Embryonic facial prominence (tissue), 1 donor: ENCODE measurements around the gene ZNF511.

Experiments
- DNase-seq: peaks from one replicate; pipeline ENCODE4 v3.0.0-alpha.2; 2016; ENCODE audit errors: extremely low spot score

The ZNF511 gene

DNA sequence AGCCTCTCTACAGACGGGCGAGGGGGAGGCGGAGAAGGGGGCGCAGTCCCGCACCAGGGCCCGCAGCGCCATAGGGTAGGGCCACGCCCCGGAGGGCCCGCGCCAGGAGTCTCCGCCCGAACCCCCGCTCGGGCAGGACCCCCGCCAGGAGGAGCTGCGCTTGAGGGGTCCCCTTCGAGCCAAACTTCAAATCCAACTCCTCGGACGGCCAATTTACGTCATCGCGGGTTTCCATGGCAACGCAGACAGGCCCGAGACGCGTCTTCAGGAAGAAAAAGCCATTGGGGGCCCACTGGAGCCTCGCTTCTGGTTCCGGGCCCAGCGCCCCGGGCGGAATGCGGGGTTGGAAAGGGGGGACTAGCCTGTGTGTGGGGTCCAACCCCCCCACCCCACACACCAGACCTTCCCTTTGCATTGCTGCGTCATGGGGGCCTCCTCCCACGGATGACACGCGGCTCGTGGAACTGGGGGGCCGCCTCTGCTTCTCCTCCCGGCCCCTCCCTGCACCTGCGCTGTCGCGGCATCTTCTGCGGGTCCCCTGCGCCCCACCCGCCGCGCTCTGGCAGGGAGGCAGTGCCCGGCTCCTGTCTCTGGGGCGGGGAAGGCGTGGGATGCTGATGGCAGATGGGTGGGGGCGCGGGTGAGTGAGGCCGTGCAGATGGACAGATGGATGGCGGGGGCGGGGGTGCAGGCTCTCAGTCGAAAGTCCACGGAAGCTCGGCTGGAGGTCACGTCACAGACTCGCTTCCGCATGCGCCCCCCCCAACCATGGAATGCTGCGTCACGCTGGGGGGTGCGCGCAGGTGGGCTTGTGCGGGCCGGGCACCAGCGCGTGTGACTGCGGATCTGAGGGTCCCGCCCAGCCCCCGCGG lies 26.8 kb downstream of the ZNF511 start:
- no peak for DNase-seq

DNA sequence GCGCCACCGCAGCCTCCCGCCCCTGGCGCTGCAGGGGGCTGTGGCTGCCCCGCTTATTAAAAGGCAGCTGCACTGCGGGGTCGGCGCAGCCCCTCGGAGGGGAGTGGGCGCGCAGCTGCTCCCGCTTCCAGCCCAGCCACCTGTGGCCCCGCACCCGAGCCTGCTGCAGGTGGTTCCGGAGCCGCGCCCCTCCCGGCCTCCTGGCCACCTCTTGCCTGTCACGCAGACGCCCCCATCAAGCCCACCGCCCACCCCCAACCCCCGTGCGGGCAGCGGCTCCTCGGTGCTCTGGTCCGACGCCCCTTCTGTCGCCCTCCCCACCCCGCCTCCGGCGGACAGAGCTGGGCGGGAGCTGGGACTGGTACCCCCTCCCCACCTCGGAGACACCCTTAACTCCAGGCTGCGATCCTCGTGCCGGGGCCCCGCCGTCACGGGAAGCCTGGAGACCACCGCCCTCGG lies 27.4 kb downstream of the ZNF511 start:
- DNase-seq, result no peak

DNA sequence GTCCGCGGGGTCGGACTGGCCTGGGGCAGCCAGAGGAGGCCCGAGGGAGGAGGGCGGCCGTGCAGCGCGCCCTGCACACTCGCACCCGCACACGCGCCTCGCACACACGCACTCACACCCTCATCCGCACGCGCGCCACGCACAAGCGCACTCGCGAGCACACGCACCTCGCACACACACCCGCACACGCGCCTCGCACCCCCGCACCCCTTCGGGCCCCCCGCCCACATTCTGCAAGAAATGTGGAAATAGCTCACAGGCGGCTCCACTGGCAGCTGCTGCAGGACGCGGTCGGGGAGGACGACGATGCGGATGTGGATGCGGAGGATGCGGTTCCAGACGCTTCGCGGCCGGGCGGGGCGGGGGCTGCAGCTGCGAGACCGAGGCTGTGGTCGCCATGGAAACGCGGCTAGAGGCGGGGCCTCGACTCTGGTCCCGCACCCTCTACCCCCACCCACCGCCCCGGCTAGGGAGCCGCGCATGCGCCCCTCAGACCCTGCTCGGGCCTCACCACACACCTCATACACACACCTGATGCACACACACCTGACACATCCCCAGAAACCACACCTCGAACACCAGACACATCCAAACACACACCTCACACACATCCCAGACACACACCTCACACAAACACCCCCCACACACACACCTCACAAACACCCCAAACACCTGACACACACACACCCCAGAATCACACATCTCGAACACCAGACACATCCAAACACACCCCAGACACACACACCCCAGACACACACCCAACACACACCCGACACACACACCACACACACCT lies 28.1 kb downstream of the ZNF511 start, which contains the start of gene CALY:
CALY (minus strand) TSS at position 320 of the 793 bp plus-strand sequence. CDS start 7,907 bp downstream, outside the sequence.
- no peak for DNase-seq

DNA sequence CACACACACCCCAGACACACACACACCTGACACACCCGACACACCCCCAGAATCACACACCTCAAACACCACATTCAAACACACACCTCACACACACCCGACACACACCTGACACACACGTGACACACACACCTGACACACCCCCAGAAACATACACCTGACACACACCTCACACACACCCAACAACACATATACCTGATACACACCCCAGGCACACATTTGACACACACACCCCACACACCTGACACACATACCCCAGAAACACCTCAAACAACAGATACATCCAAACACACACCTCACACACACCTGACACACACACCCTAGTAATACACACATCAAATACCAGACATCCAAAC lies 28.6 kb downstream of the ZNF511 start:
- DNase-seq, result no peak

DNA sequence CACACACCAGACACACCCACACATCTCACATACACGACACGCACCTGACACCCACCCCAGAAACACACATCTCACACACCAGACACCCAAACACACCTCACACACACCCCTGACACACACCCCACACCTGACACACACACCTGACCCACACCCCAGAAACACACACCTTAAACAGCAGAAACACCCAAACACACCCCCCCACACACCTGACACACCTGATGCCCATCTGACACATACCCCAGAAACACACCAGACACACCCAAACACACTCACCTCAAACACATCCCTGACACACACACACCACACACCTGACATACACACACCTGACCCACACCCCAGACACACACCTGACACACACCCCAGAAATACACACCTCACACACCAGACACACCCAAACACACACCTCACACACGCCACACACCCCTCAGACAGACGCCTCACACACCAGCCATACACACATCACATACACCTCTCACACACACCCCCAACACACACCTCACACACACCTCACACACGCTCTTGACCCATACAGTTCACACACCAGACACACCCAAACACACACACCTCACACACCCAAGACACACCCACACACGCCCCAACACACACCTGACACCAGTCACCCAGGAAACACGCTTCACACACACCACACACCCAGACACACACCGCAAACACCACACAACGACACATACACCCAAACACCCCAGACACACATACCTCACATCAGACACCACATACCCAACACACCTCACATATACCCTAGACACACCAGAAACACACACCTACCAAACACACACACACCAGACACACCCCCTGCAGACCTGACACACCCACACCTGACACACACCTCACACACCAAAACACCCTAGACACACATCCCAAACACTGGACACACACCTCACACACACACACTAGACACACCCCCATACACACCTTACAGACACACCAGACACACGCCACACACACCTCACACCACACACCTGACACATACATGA lies 29.7 kb downstream of the ZNF511 start:
- no peak for DNase-seq

DNA sequence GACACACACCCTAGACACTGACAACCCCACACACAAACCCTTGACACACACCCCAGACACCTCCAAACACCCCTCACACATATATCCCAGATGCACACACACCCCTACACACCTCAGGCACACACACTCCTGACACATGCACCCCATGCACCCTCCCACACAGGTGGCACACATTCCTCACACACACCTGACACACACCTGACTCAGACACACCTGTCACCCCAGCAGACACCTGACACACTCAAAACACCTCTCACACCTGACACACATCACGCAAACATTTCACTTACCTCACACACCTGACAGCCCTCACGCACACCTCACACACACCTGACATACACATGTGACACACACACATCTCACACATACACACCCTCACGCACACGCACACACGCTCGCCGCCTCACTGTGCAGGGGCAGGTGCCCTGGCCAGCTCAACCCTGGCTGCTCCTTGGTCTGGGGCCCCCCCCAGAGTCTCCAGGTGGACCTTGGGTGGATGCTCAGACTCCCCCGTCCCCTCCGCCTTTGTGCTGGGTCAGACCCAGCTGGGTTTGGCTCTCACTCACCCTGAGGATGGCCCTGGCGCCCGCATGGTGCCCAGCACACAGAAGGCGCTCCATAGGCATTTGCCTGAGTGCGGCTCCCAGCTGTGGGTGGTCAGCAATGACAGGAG lies 31.1 kb downstream of the ZNF511 start:
- no peak for DNase-seq

DNA sequence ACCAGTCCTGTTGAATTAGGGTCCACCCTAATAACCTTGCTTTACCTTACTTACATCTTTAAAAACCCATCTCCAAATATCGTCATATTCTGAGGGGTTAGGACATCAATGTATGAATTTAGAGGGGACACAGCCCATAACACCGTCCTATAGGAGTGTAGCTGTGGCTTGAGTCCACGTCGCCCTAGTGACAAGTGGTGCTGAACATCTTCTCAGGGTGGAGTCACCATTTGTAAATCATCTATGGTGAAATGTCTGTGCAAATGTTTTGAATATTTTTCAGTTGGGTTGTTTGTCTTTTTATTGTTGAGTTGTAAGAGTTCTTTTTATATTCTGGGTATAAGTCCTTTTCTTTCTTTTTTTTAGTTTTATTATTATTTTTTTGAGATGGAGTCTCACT lies 33.3 kb downstream of the ZNF511 start:
- no peak for DNase-seq

DNA sequence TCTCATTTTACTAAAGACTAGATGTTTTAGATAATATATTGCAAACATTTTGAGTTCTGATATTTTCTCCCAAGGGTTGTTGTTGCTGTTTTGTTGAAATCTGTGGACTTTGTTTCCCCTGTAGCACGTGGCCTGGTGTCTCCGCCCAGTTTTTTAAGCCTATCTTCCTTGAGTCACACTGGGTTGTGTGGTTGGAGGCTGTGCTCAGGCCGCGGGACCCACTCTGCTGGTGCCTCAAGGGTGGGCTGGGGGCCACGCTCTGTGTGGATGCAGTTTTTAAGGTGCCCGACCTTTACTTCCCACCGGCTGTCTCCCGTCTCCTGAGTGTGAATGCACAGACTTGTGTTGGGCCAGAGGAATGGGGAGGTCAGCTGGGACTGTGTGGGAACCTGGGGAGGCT lies 34.2 kb downstream of the ZNF511 start:
- DNase-seq, result no peak

DNA sequence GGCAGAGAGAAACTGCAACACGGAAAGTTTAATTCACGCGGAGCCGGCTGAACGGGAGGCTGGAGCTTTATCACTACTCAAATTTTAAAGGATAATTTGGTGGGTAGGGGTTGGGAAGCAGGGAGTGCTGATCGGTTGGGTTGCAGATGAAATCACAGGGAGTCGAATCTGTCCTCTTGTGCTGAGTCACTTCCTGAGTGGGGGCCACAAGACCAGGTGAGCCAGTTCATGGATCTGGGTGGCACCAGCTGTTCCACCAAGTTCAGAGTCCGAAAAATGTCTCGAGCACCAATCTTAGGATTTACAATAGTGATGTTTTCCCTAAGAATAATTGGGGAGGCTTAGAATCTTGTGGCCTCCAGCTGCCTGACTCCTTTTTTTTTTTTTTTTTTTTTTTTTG lies 34.8 kb downstream of the ZNF511 start:
- DNase-seq, result no peak

DNA sequence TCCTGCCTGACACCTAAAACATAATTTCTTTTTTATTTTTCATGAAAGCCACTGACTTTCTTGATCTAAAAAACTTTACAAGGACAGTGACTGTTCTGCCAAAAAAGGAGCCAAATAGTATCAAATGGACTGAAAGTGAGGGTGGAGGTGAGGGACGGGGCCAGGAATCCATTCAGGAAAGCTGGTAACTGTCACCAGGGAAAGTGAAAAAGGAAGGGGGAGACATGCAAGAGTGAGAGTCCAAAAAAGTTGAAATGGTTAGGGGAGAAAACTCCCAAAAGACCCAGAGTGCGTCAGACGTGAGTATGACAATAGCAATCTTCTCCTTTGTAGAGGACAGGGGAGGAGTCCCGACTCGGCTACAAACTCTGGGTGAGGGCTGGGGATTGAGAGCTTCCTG lies 35.5 kb downstream of the ZNF511 start:
- DNase-seq, result no peak

DNA sequence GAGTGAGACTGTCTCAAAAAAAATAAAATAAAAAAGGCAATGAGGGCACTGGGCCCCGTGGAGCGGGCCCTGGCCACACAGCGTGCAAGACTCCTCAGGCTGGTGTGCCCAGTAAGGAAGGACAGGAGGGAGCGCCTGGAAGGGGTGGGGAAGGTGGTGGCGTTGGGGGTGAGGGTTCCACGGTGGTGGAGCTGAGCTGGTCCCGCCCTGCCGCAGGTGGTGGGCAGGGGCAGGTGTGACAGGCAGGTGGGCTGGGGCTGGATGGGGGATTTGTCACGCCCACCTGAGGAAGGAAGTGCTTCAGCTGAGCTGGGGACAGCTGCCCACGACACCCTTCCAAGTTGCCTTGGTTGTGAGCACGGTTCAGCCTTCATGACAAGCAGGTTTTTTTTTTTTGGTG lies 37.7 kb downstream of the ZNF511 start:
- DNase-seq, result no peak

DNA sequence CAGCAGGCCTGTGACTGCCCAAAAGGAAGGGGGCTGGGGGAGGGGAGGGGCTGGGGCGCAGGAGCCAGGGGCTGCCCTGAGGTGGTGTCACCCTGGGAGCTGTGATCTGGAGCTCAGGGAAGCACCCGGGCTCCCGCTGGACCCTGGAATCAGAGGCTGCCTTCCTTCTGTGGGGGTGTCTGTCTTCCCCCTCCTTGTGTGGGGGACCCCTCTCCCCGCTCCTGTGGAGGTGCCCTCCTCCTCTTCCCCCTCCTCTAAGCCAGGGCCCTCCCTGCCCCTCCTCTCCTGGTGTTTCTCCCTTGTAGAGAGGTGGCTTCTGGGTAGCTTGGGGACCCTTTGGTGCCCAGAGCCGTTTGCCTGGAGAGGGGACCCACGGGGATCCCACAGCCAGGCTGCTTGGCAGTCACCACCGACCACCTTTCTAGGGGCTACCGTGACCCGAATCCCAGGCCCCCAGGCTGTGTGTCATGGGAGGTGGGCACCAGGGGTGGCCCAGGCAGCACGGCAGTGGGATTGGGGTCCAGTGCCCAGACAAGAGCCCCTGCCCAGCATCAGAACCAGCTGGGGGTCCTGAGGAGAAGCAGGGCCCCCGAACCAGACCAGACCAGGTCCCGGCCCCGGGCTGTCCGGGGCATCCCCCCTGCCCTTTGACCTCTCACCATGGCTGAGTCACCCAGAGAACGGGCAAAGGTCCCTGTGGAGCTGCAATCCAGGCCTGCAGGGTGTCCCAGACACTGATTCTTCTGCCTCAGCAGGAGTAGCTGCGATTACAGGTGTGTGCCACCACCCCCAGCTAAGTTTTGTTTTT lies 39.2 kb downstream of the ZNF511 start:
- no peak for DNase-seq

DNA sequence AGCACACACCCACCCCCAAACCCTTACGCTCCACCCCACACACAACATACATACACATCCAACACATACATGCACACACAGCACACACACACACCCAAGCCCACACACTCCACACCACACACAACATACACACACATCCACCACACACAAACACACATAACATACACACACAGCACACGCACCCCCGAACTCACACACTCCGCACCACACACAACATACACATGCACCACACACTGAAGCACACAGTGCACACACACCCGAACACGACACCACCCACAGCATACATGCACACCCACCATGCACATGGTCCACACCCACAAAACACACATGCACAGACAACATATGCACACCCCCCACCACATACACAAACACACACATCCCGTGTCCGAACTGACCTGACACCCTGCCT lies 40.5 kb downstream of the ZNF511 start:
- no peak for DNase-seq

DNA sequence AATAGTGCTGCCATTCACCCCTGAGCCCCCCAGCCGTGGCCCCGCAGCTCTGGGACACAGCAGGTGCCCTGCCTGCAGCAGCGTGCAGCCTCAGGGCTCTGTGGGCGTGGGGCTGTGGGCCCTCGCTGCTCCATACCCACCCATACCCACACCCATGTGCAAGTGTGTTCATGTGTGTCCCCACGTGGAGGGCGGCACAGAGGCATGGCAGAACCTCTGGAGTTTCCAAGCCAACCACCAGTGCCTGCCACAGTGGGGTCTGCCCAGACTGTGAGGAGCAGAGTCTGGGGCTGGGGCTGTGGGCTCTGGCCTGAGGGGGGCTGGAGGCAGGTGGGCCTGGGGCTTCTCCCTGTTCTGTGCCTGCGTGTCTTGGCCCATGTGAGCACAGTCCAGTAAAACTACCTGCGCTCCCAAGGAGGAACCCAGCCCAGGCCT lies 40.9 kb downstream of the ZNF511 start:
- no peak for DNase-seq

DNA sequence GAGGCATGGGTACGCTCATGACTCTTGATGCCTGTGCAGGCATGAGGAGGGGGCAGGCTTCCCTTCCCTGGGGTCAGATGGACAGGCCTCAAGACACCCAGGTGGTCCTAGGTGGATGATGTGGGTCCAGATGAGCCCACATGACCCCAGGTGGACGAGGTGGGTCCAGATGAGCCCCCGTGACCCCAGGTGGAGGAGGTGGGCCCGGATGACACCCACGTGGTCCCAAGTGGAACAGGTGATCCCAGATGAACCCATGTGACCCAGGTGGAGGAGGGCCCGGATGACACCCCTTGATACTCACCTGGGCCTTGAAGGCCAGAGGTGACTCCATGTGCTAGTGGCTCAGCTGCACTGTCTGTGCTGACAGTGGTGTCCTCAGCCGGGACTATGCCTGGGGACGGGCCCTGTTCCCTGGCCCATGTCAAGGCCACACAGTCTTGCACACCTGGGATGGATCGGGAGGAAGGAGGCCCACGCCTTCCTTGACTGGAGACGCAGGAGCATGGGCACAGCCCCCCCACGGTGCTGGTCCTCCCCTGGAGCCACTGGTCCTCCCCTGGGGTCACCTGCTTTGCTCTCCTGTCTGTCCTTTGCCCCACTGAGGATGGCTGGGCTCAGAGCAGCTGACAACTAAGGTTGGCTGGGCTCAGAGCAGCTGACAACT lies 41.7 kb downstream of the ZNF511 start:
- no peak for DNase-seq

DNA sequence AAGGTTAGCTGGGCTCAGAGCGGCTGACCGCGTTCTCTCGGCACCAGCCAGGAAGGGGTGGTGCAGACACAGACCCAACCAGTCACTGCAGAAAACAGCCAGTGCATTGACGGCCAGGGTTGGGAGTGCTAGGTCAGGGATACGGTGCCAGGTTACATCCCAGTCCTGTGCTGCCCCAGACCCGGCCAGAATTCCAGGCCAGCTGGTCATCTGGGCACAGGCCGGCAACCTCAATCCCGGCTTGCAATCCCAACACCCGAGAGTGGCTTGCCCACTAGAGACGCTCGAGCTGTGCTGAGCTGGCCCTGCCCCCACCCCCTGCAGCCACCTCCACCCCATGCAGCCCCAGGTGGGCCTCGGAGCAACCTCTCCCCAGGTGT lies 42.2 kb downstream of the ZNF511 start:
- DNase-seq, result no peak

DNA sequence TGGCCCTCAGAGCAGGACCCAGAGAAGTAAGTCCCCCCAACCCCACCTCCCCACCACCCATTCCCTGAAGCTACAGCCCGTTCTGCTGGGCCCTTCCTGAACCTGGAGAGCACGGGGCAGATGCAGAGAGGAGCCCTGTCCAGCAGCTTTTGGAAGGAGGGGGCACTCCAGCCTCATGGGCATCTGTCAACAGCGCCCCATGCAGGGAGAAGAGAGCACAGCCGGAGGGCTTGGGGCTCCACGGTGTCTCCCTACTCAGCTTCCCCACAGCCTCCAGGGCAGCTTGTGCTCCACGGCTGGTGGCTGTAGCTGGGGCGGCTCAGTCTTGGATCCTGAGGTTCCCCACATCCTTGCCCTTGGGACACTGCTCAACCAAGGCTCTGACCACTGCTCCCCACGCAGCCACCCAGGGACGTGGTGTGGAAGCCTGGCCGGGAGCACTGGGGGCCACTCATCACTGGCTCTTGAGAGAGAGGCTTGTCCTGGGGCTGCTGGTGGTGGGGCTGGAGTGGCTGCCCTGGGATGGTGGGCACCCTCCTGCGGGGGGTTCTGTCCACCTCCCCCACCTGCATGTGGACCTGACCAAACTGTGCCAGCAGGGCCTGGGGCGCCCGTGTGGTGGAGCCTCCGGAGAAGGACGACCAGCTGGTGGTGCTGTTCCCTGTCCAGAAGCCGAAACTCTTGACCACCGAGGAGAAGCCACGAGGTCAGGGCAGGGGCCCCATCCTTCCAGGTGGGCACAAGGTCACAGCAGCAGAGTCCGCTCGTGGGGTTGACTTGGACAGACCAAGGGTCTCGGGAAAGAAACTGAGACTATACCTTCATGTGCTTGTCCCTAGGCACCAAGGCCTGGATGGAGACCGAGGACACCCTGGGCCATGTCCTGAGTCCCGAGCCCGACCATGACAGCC lies 42.9 kb downstream of the ZNF511 start:
- DNase-seq, result no peak

DNA sequence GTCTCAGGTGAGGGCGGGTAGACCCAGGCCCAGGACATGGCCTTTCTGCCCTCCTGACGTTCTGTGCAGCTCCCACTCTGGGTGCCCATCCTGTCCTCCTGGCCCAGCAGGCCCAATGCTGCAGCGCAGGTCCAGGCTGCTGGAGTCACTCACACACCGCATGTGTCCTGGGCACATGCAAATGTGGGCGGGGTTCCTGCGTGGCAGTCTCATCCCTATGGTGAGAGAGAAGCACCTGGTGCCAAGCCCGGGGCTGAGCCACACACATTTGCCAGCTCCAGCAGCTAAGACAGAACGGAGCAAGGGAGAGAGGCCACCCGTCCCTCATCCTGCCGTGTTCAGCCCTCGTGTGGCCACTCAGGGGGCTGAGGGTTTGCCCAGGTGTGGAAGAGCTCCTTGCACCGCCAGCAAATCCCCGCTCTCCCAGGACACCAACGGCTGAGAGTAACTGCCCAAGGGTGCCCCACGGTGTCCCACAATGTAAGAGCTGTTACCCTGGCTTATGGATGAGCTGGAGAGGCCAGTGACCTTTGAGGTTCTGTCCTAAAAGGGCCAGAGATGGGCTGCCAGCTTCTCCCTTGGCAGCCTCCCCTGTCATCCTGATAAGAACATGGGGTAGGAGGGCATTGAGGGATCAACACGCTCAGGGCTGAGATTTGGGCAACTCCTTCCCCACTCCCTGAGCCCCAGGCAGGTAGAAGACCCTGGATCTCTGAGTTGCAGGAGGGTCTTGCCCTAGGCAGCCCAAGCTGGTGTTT lies 44.7 kb downstream of the ZNF511 start:
- no peak for DNase-seq
